ENCODE measurements around the gene PCBP3. TPM values are rescaled to one million over a fixed set of nuclear protein-coding genes. Genes with fewer than 3 reads are reported as not detected.
"Not testable (repeated sequence)": the region's sequence is repeated elsewhere in the genome, so short reads cannot be mapped to it uniquely, and the experiment has no call there.

The PCBP3 gene
- total RNA-seq, 1 donor from 2014 or later, result not detected

DNA sequence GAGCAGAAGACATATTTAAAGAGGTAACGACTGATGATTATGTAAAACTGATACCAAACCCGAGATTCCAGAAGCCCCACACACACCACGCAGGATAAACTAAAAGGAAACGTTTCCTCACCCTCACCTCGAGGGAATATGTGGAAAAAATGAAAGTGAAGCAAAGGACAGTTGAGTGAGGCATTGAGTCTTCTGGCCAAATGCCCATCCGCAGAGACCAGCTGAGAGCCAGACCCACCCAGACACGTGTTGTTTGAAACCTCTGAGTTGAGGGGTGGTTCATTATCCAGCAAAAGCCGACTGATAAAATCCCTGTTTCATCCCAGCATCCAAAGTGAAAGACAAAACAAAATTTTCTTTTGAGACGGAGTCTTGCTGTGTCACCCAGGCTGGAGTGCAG, 29.6 kb upstream of the PCBP3 start:
- no peak for DNase-seq

GRCh38 chr21:45615145-45615711, 28.3 kb upstream of the PCBP3 start:
- DNase-seq, result no peak

- DNase-seq, result no peak
These were observed 26.3 kb upstream of the PCBP3 start for GRCh38 chr21:45617021-45617921.

DNA sequence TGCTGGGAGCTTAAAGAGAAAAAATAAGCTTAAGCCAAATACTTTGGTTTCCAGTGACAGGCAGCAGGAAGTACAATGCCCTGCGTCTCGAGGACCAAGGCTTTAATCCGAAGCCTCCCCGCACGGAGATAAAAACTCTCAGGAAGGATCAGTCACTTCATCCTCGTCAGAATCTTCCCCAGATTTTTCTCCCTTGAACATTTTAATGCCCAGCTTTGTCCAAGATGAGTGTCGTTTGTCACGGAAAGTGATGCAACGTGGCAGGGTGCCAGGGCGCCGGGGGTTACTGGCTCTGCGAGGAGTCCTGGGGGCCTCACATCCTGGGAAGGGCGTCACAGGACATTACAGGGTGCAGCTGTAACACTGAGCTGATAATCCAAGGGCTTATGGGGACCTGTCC, 25.2 kb upstream of the PCBP3 start:
- DNase-seq, result peak; percentile 30

- DNase-seq, result no peak
These were observed 24.6 kb upstream of the PCBP3 start for GRCh38 chr21:45618846-45619485.

GRCh38 chr21:45620201-45620923, 23.2 kb upstream of the PCBP3 start:
- DNase-seq, result no peak

- not testable (repeated sequence) for DNase-seq
These were observed 21.8 kb upstream of the PCBP3 start for GRCh38 chr21:45621435-45622331.

GRCh38 chr21:45622416-45623097, 21.0 kb upstream of the PCBP3 start:
- DNase-seq, result no peak

DNA sequence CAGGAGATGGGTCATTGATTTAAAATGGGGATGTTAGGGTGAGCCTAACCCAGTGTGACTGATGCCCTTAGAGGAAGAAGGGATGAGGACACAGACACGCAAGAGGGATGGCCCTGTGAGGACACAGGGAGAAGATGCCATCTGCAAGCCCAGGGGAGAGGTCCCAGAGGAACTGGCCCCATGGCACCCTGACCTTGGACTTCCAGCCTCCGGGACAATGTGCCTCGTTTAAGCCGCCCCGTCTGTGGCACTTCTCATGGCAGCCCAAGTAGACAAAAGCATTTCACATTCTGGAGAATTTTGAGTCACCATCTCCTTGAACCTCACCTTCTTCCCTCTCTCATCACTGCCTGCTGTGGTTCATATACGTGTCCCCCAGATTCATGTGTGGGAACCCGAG, 20.1 kb upstream of the PCBP3 start:
- DNase-seq, result no peak

DNA sequence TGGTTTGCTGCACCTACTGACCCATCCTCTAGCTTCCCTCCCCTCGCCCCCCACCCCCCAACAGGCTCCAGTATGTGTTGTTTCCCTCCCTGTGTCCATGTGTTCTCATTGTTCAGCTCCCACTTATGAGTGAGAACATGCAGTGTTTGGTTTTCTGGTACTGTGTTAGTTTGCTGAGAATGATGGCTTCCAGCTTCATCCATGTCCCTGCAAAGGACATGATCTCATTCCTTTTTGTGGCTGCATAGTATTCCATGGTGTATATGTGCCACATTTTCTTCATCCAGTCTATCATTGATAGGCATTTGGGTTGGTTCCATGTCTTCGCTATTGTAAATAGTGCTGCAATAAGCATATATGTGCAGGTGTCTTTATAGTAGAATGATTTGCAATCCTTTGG, 17.4 kb upstream of the PCBP3 start:
- DNase-seq, result not testable (repeated sequence)

DNA sequence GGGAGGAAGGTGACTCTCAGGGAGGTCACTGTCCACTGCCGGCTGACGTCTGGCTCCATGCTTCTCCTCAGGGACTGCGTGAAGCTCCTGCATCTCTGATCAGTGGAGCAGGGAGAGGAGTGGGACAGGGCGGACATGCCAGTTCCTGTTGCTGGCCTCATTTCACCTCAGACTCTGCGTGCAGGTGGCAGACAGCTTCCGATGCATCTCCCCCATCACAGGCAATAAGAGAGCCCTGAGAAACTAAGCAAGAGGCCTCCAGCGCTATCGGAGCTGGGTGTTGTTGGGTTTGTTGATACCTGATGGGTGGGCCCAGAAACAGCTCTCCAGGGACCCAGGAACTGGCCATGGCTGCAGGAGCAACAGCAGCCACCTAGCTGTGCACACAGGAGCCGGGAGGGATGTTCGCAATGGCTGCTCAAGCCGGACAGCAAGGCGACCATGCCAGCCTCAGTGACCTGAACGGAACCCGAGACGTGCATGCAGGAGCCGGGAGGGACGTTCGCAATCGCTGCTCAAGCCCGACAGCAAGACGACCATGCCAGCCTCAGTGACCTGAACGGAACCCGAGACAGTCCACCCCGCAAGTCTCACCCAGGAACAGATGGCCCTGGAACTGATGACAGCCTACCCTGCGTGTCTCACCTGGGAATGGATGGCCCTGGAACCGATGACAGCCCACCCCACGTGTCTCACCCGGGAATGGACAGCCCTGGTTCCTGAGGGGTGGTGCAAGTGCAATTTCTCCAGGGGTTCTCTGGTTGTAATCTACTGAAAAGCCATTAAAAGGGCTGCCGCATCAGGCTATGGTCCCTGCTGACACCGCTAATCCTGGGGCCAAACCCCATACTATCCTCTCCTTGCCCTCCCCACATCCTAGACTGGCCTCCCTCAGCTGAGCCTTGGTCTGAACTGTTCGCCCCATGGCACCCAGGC, 14.2 kb upstream of the PCBP3 start:
- no peak for DNase-seq

DNA sequence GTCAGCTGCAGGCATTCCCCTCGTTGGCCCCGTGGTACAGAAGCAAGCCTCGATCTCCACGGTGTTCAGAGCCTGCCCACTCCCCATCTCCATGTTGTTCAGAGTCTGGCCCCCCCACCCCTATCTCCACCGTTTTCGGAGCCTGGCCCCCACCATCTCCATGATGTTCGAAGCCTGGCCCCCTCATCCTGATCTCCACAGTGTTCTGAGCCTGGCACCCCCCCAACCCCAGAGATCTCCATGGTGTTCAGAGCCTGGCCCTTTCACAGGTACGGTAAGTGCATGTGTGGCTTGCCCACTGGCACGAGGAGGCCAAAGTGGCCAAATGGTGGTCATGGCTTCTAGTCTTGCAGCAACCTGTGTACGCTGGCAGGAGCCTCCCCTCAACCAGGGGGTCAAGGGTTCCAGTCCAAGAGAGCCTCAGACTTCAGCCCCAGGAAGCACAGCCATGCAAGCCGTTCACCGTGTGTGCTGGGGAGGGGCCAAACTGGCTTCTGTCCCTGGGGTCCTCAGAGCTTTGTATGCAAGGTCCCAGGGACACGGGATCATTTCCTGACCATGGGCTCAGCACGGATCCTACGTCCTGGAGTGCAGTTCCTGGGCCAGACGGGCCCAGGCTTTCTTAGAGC, 13.3 kb upstream of the PCBP3 start:
- DNase-seq, result no peak

DNA sequence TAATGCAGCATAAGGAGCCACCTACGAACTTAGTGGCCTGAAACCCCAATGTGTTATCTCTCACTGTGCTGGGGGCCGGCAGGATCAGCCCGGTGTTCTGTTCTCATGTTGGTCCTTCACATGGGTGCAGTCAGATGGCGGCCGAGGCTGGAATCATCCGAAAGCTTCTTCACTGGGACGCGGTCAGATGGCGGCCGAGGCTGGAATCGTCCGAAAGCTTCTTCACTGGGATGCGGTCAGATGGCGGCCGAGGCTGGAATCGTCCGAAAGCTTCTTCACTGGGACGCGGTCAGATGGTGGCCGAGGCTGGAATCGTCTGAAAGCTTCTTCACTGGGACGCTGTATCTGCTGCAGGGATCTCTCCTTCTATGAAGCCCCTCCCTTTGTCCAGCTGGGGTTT, 12.6 kb upstream of the PCBP3 start:
- DNase-seq, result no peak

- no peak for DNase-seq
These were observed 12.0 kb upstream of the PCBP3 start for GRCh38 chr21:45631540-45631939.

DNA sequence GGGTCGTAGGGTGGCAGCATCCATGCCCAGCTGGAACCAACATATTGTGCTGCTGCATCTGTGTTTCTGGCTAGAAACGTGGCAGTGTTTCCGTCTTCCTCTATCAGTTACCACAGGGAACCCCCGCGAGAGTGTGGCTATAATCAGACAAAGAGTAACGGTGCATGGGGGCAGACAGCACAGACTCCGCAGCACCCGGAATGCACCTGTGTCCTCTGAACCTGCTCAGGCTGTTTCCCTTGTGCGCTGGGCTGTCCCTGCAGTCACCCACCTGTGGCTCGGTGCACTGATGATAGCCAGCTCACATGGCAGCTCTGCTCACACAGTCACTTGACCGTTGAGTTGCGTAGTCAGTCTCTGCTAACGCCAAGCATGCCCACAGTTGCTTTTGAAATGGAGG, 11.4 kb upstream of the PCBP3 start:
- no peak for DNase-seq

DNA sequence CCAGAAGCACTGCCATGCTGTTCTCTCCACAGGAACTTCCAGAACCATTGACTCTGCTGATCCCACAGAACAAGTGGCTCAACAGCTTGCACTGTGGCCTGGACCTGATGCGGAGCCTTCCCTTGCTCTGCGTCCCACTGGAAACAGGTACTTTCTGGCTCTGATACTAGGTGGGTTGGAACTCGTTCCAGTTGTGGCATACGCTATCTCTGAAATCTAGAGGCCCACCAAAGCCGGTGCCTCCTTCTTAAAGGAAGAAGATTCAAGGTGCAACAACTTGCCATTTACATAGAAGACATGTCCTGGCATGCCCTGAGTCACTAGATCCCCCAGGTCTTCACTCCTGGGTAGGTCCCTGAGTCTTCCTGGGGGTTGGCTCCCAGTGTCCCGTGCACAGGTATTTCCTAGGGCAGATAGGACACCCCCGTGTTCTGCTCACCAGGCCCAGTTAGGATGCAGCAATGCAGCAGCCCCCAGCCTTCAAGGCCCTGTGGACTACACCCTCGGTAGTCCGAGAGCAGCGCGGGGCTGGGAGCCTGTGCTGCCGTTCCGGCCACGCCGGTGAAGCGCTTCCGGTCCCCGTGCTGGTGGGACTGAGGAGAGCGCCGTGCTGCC, 10.8 kb upstream of the PCBP3 start:
- DNase-seq, result no peak

DNA sequence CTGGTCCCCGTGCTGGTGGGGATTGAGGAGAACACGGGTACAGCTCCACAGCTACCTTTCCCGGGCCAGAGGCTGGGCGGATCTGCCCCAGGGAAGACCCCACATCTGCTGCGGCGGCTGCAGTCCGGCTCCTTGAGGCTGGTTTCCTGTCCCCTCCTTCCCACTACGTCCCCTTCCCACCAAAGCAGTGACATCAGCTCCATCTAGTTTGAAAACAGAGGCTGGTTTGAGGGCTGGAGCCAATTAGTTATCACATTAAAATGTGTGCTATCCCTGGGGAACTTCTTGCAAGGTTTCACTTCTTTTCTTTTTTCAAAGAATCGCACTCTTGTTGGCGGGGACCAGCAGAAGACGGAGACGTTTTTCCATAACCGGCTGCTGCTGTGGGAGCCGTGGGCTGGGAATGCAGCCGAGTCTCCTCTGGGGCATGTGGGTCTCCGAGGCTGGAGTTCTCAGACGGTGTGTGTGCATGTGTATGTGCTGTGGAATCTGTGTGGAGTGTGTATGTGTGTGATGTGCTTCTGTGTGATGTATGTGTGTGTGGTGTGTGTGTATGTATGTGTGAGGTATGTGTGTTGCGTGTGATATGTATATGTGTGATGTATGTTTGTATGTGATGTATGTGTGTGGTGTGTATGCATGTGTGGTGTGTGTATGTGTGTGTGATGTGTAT, 8.9 kb upstream of the PCBP3 start:
- no peak for DNase-seq

DNA sequence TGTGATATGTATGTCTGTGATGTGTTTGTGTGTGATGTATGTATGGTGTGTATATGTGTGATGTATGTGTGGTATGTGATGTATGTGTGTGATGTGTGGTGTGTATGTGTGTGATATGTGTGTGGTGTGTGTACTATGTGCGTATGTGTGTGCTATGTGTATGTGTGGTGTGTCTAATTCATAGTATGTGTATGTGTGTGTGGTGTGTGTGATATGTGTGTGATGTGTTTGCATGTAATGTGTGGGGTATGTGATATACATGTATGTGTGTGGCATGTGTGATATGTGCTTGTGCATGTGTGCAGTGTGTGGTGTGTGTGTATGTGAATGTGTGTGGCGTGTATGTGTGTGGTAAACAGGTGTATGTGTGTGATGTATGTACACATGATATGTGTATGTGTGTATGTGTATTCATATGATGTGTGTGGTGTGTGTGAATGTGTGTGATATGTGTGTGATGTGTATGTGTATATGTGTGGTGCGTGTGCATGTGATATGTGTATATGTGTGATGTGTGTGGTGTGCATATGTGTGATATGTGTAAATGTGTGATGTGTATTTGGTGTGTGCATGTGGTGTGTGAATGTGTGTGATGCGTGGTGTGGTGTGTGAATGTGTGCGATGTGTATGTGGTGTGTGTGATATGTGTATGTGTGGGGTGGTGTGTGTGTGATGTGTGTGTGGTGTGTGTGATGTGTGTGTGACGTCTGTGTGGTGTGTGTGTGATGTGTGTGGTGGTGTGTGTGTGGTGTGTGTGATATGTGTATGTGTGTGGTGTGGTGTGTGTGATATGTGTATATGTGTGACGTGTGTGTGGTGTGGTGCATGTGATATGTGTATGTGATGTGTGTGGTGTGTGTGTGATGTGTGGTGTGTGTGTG, 8.0 kb upstream of the PCBP3 start:
- no peak for DNase-seq
